HG03135 (cell line): ENCODE data around the gene GOLGA3.
"Not testable (repeated sequence)": the region's sequence is repeated elsewhere in the genome, so short reads cannot be mapped to it uniquely, and the experiment has no call there.

ENCODE experiments used
- ATAC-seq: cut with Tn5 transposase; IDR thresholded peaks from one replicate; pipeline ENCODE4 v1.9.1; 2021; ENCODE audit warnings: mild to moderate bottlenecking, moderate library complexity; ENCODE audit not compliant: unreplicated experiment

The GOLGA3 gene

GRCh38 chr12:132818562-132818961 is 10.1 kb downstream of the GOLGA3 start:
- no peak for ATAC-seq

- ATAC-seq: no peak
Observed at GRCh38 chr12:132814232-132814631, 14.4 kb downstream of the GOLGA3 start.

GRCh38 chr12:132813443-132813842 is 15.2 kb downstream of the GOLGA3 start:
- no peak for ATAC-seq

- no peak for ATAC-seq
Observed at GRCh38 chr12:132812631-132813305, 15.9 kb downstream of the GOLGA3 start.

- ATAC-seq: not testable (repeated sequence)
Observed at GRCh38 chr12:132809391-132809790, 19.3 kb downstream of the GOLGA3 start.

- ATAC-seq: no peak
Observed at GRCh38 chr12:132807295-132808092, 21.2 kb downstream of the GOLGA3 start.

- ATAC-seq: no peak
Observed at GRCh38 chr12:132806857-132807256, 21.8 kb downstream of the GOLGA3 start.

GRCh38 chr12:132804426-132804861 is 24.2 kb downstream of the GOLGA3 start:
- ATAC-seq: no peak

- no peak for ATAC-seq
Observed at GRCh38 chr12:132803888-132804287, 24.8 kb downstream of the GOLGA3 start.

- no peak for ATAC-seq
Observed at GRCh38 chr12:132803125-132803524, 25.5 kb downstream of the GOLGA3 start.

- ATAC-seq: no peak
Observed at GRCh38 chr12:132801741-132802140, 26.9 kb downstream of the GOLGA3 start.

GRCh38 chr12:132798836-132799235 is 29.8 kb downstream of the GOLGA3 start:
- ATAC-seq: no peak

GRCh38 chr12:132797820-132798570 is 30.7 kb downstream of the GOLGA3 start:
- ATAC-seq: no peak

- ATAC-seq: no peak
Observed at GRCh38 chr12:132795847-132796246, 32.8 kb downstream of the GOLGA3 start.

- ATAC-seq: not testable (repeated sequence)
Observed at GRCh38 chr12:132791940-132792339, 36.7 kb downstream of the GOLGA3 start.

GRCh38 chr12:132789099-132789471 is 39.6 kb downstream of the GOLGA3 start:
- ATAC-seq: no peak

GRCh38 chr12:132788375-132789098 is 40.1 kb downstream of the GOLGA3 start:
- ATAC-seq: no peak

GRCh38 chr12:132787877-132788276 is 40.8 kb downstream of the GOLGA3 start:
- no peak for ATAC-seq

GRCh38 chr12:132786192-132786591 is 42.5 kb downstream of the GOLGA3 start:
- ATAC-seq: no peak

- ATAC-seq: no peak
Observed at GRCh38 chr12:132784580-132784979, 44.1 kb downstream of the GOLGA3 start.
